ENCODE data around the gene PYDC2.

Gene PYDC2

DNA sequence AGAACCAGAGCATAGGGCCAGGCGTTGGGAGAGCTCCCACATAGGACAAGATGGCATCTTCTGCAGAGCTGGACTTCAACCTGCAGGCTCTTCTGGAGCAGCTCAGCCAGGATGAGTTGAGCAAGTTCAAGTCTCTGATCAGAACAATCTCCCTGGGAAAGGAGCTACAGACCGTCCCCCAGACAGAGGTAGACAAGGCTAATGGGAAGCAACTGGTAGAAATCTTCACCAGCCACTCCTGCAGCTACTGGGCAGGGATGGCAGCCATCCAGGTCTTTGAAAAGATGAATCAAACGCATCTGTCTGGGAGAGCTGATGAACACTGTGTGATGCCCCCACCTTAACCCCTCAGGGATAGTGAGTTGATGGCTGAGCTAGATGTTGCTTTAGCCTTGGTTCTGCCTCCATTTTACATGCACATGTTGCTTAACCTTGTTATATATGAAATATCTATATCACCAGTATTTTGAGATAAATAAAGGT is at the start of gene PYDC2:
Gene PYDC2, plus strand, starts transcription at position 51 of the 483 bp plus-strand sequence. Its CDS starts 0 bp downstream, at position 51.
- no peak for DNase-seq

- no peak for DNase-seq
These were observed 48.2 kb upstream of the PYDC2 start for GRCh38 chr3:191412759-191413158.

DNA sequence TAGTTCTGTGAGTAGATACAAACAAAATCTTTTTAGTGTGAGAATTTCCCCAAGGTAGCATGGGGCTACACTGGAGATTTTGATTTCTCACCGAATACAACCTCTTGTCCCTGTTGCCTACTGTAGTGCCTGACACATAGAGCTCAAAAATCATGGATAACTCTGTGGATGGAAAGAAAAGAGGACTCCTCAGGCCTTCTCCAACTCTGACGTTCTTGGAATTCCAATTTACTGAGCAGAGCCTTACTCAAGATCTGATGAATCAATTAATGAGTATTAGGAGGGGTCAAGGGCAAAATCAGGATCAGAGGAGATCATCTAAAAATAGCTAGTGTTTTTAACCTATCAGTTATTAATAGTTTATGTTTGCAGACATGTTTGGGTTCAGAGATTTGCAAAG is 46.7 kb upstream of the PYDC2 start:
- DNase-seq: no peak

- no peak for DNase-seq
These were observed 46.2 kb upstream of the PYDC2 start for GRCh38 chr3:191414732-191415131.

GRCh38 chr3:191415566-191415965 is 45.4 kb upstream of the PYDC2 start:
- no peak for DNase-seq

DNA sequence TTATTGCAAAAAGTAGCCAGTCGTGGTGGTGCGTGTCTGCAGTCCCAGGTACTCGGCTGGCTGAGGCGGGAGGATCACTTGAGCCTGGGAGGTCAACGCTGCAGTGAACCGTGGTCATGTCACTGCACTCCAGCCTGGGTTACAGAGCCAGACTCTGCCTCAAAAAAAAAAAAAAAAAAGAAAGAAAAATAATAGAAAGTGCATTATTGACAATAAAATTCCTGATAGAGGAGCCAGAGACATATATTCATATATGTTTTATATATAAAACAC is 43.6 kb upstream of the PYDC2 start:
- DNase-seq: no peak

- DNase-seq: no peak
These were observed 40.2 kb upstream of the PYDC2 start for GRCh38 chr3:191420771-191421170.

DNA sequence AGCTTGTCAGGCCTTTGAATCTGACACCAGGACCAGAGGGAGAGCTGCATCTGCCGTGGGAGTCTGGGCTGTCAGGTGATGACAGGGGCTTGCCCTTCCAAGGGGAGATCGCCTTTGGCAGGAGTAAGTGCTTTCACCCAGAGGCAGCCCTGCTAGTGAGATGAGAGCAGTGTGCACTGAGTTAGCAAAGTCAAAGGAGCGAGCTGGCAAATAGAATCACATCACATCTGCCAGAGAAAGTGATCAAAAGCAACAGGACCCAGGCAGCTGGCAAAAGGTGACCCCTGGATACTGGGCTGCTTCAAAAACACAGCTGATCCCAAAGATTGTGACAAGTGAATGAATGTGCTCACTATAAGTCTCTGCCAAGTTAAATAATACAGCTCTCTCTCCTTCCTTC is 36.1 kb upstream of the PYDC2 start:
- no peak for DNase-seq

DNA sequence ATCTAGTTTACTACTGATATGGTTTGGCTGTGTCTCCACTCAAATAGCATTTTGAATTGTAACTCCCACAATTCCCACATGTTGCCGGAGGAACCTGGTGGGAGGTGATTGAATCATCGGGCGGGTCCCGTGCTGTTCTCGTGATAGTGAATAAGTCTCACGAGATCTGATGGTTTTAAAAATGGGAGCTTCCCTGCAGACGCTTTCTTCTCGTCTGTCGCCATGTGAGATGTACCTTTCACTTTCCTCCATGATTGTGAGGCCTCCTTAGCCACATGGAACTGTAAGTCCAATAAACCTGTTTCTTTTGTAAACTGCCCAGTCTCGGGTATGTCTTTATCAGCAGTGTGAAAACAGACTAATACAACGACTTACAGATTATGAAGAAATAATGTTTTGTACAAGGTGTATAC is 35.6 kb upstream of the PYDC2 start:
- DNase-seq: no peak

- DNase-seq: no peak
These were observed 34.7 kb upstream of the PYDC2 start for GRCh38 chr3:191426311-191426710.

DNA sequence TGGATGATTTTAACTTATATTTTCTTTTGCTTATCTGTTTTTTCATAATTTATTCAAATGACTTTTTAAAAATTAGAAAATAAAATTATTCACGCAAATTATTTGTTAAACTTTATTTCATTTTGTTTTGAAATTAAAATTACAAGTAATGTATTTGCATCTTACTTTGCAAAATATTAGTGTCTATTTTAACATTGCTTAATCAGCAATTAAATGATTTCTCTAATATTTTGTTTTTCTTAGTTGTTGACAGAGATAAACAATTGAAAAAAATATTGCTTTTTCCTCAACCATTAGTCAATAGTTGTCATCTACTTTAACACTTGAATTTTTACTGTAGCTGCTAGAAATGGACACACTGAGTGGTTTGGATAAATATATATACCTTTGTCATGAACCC is 32.8 kb upstream of the PYDC2 start:
- no peak for DNase-seq

- no peak for DNase-seq
These were observed 30.9 kb upstream of the PYDC2 start for GRCh38 chr3:191430103-191430502.

DNA sequence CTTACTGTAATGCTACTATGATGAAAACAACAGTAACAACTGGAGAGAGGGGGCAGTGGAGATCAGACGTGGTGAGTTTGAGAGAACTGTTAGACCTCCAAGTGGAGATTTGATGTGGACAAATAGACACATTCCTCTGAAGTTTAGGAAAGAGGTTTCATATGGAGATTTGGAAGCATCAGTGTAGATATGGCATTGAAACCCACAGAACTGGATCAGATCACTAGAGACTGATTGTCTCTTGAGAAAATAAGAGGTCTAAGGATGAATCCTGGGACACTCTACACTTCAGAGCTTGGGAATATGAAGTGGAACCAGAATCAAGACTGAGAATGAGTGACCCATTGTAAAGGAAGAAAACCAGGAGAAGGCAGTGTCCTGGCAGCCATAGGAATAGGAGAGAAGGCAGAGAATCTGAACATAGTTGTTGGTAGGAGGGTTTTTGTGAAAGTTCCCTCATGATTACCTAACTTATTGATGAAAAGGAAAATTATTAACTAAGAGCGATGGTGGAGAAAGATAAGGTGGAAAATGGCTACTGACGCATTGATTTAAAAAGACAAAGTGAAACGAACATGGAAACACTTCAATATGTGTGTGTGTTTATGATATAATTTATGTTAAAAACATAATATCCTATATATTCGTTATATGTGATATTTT is 29.7 kb upstream of the PYDC2 start:
- no peak for DNase-seq

GRCh38 chr3:191432162-191432561 is 28.8 kb upstream of the PYDC2 start:
- DNase-seq: no peak

DNA sequence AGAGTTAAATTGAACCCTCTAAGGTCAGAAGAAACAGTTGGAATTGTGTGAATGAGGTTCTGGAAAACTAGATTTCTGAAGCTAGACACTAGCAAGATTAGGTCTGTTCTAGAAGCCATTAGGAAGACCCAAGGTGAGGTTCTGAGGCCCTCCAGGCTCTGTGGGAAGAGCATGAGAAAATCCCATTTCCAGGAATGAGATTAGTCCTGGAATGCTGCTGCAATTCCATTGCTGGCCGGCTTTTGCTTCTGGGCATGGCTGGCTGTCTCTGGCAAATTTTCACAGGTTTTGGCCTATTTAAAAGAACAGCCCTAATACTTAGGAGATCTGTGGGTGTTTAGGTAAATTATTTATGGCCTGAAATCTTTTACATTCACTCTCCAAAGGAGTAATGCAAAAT is 26.9 kb upstream of the PYDC2 start:
- DNase-seq: no peak

- no peak for DNase-seq
These were observed 25.0 kb upstream of the PYDC2 start for GRCh38 chr3:191435981-191436380.

GRCh38 chr3:191438150-191438814 is 22.7 kb upstream of the PYDC2 start:
- no peak for DNase-seq

DNA sequence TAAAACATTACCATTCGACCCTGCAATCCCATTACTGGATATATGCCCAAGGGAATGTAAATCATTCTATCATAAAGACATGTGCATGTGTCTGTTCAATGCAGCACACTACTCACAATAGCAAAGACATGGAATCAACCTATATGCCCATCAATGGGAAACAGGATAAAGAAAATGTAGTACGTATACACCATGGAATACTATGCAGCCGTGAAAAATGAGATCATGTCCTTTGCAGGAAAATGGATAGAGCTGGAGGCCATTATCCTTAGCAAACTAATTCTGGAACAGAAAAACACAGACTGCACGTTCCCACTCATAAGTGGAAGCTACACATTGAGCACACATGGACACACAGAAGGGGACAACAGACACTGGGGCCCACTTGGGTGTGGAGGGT is 20.4 kb upstream of the PYDC2 start:
- no peak for DNase-seq

DNA sequence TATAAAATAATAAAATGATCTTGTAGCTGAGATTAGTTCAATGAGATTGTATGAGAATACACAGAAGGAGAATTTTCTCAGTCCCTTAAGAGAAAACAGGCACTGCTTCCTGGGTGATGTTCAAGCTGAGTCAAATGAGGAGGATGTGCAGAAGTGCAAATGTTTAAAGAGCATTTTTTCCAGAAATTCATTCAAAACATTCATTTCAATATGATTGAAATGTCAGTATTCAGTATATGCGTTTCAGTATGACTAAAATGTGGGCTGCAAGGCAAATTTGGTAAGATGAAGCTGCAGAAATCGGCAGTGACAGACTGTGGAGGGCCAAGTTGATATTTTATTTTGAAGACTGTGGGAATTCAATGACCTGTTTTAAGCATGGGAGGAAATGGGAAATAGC is 19.3 kb upstream of the PYDC2 start:
- no peak for DNase-seq

GRCh38 chr3:191444569-191444968 is 16.4 kb upstream of the PYDC2 start:
- no peak for DNase-seq

DNA sequence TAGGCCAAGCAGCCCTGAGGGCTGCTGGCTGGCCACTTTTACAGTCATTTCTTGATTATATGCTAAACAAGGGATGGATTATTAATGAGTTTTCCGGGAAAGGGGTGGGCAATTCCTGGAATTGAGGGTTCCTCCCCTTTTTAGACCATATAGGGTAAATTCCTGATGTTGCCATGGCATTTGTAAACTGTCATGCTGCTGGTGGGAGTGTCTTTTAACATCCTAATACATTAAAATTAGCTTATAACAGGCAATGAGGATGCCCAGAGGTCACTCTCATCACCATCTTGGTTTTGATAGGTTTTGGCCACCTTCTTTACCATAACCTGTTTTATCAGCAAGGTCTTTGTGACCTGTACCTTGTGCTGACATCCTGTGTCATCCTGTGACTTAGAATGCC is 11.7 kb upstream of the PYDC2 start:
- no peak for DNase-seq

DNA sequence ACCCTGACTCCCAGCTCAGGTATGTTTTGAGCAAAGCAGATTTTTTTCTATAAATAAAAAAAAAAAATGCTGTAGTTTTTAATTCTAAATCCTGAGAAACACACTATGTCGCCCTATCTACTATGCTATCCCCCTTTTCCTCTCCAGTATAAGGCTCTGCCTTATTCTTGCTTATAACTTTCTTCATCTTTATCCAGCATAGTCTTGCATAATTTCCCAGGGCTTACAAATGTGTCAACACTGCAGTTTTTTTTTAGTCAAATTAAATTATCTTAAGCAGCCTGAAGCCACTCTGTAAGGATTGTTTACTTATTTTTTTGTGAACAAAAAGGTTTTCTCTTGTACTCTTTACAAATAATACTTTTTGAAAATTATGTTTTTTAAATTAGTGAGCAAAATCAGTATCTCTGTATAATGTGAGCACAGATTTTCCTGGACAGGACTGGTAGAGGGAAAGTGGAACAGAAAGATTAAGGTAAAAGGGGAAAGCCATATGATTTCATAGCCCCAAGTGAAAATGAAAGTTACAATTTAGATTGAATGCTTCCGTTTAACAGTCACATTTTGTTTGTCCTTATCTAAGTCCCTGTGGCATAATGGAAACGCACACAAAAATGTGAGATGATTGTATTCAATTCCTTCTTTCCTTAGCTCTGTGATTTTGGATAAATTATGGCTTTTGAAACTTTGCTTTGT is 5.6 kb upstream of the PYDC2 start:
- no peak for DNase-seq

- no peak for DNase-seq
These were observed 603 bp upstream of the PYDC2 start for GRCh38 chr3:191460360-191460759.

DNA sequence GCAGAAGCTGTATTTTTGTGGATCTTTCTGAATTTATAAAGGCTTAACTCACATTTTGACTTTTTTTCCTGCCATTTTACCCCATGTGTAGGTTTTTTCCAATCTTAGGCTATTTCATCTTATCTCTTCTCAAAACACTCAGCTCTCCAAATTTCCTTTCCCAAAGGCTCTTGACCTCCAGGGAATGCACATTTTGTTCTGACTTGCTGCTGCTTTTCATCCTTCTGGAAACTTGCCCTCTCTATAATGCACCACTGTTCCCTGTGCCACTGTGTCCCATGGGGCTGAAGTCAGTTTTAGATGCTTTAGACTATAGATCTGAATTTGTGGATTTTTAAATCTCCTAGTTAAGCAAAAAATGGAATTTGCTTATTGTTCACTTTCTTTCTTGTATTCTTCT is 9.1 kb downstream of the PYDC2 start:
- DNase-seq: no peak

All from CD4-positive, alpha-beta T cell treated with Interferon gamma for 1 hour (primary cell).